Measurements from ENCODE around the gene SSR2. TPM values are rescaled to one million over a fixed set of nuclear protein-coding genes. Genes with fewer than 3 reads are reported as not detected.

The SSR2 gene
- 100 to 1,000 TPM; 220 to 324 TPM for total RNA-seq

GRCh38 chr1:156020293-156021092, at the start of gene SSR2:
SSR2 (minus strand) TSS chr1:156020951; CDS start chr1:156020167, 784 bp downstream.

GRCh38 chr1:156060937-156061636, 40.3 kb upstream of the SSR2 start, which contains the start of gene RAB25:
RAB25 (plus strand) TSS chr1:156061160; CDS start chr1:156061401, 241 bp downstream.

GRCh38 chr1:156054500-156055280, 33.9 kb upstream of the SSR2 start, which contains the start of gene LAMTOR2:
LAMTOR2 (plus strand) TSS chr1:156054782; CDS start chr1:156054890, 108 bp downstream.

GRCh38 chr1:156053768-156054499, 33.2 kb upstream of the SSR2 start, which contains the start of gene UBQLN4:
UBQLN4 (minus strand) TSS chr1:156053798; CDS start chr1:156053701, 97 bp downstream.

GRCh38 chr1:155978325-155978972, 42.3 kb downstream of the SSR2 start, which contains the start of gene ARHGEF2:
ARHGEF2 (minus strand) TSS chr1:155978547; CDS start chr1:155978427, 120 bp downstream.

Other genes with a start within 250 kb of the SSR2 start
- gene GON4L, start 163.7 kb downstream of the SSR2 start, total RNA-seq, result 10 to 100 TPM; 30.6 to 31.6 TPM
- 10 to 100 TPM; 19.0 to 21.0 TPM for gene SYT11, start 161.4 kb downstream of the SSR2 start, total RNA-seq
- 10 to 100 TPM; 48.0 to 50.6 TPM for gene RIT1, start 109.6 kb downstream of the SSR2 start, total RNA-seq
- 10 to 100 TPM; 30.6 to 35.6 TPM for gene KHDC4, start 86.5 kb downstream of the SSR2 start, total RNA-seq
- gene RXFP4, start 79.3 kb downstream of the SSR2 start, total RNA-seq, result not detected
- 100 to 1,000 TPM in 1 of 2 donors, 10 to 100 TPM in 1; 59.5 to 134 TPM for gene ARHGEF2, start 42.4 kb downstream of the SSR2 start, total RNA-seq
- gene UBQLN4, start 32.8 kb upstream of the SSR2 start, total RNA-seq, result 10 to 100 TPM; 16.0 to 21.0 TPM
- 10 to 100 TPM; 35.1 to 42.0 TPM for gene LAMTOR2, start 33.8 kb upstream of the SSR2 start, total RNA-seq
- gene RAB25, start 40.2 kb upstream of the SSR2 start, total RNA-seq, result not detected
- gene MEX3A, start 61.5 kb upstream of the SSR2 start, total RNA-seq, result 1 to 10 TPM; 1.0 to 4.0 TPM
- gene LMNA, start 93.8 kb upstream of the SSR2 start, total RNA-seq, result 1,000 to 10,000 TPM in 1 of 2 donors, 100 to 1,000 TPM in 1; 784 to 1,173 TPM
- under 1 TPM; 0.67 to 0.69 TPM for gene SEMA4A, start 132.6 kb upstream of the SSR2 start, total RNA-seq
- gene SLC25A44, start 173.2 kb upstream of the SSR2 start, total RNA-seq, result 10 to 100 TPM; 25.5 to 28.0 TPM
- gene PMF1, start 192.1 kb upstream of the SSR2 start, total RNA-seq, result 10 to 100 TPM; 35.8 to 57.9 TPM
- under 1 TPM in 1 of 2 donors, not detected in 1; 0.33 TPM for gene BGLAP, start 221.2 kb upstream of the SSR2 start, total RNA-seq
- 1 to 10 TPM in 1 of 2 donors, under 1 TPM in 1; 0.67 to 1.4 TPM for gene PAQR6, start 227.1 kb upstream of the SSR2 start, total RNA-seq